Activated effector memory CD4-positive, alpha-beta T cell treated with anti-CD3 and anti-CD28 coated beads, Interleukin-2, amount 50 U/mL, for 16 hours (primary cell): ENCODE results near the gene VGLL2.

ENCODE experiments used
- DNase-seq: peaks from one replicate; pipeline ENCODE4 v3.0.0-alpha.2; 2020

VGLL2 gene

GRCh38 chr6:117270055-117270842 is 4.9 kb downstream of the VGLL2 start:
- no peak for DNase-seq

DNA sequence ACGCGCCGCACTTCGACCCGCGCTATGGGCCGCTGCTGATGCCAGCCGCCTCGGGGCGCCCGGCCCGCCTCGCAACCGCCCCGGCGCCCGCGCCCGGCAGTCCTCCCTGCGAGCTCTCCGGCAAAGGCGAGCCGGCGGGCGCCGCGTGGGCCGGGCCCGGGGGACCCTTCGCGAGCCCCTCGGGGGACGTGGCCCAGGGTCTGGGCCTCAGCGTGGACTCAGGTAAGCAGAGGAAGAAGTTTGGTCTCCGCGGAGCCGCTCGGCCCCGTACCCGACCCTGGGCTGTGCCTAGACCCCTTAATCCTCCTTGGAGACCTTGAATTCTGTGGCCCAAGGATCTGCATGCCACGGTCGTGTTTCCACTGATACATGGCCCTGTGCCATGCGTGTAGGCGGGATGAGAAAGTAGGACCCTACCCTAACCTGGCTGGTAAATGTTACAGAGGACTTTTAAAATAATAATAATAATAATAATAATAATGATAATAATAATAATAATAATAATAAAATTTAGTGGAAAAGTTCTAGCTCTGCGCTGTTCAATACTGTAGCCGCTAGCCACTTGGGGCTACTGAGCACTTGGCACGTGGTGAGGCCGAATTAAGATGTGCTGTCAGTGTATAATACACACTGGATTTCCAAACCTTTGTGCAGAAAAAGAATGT is 5.6 kb downstream of the VGLL2 start:
- no peak for DNase-seq

GRCh38 chr6:117272032-117272866 is 6.9 kb downstream of the VGLL2 start:
- DNase-seq: no peak

- DNase-seq: no peak
These were observed 7.5 kb downstream of the VGLL2 start for GRCh38 chr6:117272891-117273290.

DNA sequence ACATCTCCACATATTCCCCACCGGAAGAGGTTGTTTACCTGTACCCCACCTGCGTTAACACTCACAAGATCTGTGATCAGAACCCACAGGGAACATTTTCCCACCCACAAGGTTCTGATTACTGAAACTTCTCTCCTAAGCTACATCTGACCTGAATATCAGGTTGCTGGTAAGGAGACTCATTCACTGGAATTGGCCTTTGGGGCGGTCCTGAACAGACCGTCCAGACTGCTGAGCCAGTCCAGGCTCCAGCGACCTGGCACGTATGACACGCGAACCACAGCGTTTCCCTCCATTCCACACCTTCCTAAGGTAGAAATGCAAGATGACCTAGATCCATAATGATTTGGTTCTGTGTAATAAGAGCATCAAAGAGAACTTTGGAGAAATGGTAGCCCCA is 9.8 kb downstream of the VGLL2 start:
- no peak for DNase-seq

DNA sequence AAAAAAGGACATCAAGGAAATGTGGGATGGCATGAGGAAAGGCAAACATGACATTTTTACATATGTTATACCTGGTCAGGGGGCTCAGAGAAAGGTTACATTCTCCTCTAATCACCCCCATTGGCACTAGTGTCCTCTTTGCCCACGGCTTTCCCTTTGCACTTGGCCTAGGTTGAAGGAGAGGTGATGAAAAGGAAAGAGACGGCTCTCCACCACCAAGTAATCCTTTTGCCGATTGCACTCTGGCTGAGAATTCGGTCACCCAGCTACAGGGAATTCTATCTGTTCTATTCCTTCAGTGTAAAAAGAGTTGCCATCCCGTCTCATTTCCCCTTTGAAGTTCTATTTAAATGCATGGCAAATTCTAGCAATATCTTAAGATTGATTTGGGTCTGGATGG is 10.4 kb downstream of the VGLL2 start:
- no peak for DNase-seq

- no peak for DNase-seq
These were observed 11.5 kb downstream of the VGLL2 start for GRCh38 chr6:117276778-117277316.

GRCh38 chr6:117280922-117281321 is 15.6 kb downstream of the VGLL2 start:
- DNase-seq: no peak

DNA sequence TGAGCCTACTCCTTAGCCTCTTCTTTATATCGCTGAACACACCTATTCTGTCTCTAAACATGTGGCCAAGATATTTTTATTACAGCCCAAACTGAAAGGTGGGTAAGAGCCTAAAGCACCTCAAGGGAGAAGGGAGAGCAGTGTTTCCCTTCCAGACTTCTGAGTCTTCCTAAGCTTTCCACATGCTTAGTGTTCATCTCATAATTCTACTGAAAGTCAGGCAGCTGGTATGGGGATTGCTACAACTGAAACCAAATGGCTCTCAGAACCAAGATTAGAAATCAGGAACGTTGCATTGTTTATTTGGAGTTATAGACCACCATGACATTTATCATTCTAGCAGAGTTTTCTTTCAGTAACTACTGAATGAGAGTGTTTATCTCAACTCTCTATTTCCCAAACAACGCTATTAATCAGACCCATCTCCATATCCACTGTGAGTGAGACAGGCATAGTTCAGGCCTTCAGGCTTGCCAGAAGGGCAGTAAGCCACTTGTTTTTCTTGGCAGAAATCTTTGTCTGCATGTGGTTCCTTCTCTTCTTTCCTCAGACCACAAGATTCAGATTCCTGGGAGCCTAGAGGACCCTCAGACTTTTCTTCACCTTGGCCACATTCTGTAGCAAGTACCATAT is 22.8 kb downstream of the VGLL2 start:
- DNase-seq: no peak

- DNase-seq: no peak
These were observed 25.0 kb downstream of the VGLL2 start for GRCh38 chr6:117290173-117290846.

DNA sequence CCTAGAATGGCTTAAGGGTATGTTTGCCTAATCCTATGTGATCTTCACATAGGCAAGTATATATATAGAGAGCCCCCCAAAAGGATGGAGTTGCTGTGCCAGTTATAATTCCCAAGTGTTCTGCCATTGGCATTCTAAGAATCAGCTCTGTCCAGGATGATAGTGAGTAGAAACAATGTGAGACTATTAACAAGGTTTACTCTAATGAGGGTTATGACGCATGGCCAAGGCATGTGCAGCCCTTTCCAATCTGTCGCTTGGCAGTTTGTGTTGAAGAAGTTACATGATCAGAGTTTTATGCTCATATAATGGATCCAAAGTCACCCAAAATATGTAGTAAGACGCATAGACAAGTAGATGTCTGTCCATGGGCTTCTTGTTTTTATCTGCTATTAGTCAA is 33.6 kb downstream of the VGLL2 start:
- DNase-seq: no peak

- no peak for DNase-seq
These were observed 38.0 kb downstream of the VGLL2 start for GRCh38 chr6:117303323-117303722.

GRCh38 chr6:117304446-117304845 is 39.1 kb downstream of the VGLL2 start:
- DNase-seq: no peak

DNA sequence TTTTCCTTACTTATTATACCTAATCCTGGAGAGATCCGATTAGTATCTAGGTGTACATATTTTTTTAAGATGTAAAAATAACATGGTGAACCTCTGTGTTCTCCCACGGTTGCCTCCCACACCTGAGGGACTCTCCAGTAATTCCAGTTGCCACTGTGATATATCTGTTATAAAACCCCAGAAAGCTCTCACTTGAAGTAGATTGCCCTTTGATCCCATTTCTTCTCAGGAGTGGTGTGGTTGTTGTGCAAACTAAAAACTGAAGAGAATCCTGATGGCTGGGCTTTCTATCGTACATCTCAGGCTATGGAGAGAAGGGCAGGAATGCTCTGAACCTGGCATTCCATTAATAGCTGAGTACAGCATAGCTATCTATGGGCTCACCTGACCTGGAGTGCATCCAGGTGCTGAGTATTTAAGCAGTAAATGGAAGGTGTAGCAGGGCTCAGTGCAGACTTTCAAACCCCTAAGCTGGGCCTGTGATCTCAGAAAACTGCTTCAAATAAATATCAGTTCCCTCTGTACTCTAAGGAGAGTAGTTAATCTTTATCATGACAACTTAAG is 41.0 kb downstream of the VGLL2 start:
- DNase-seq: no peak

DNA sequence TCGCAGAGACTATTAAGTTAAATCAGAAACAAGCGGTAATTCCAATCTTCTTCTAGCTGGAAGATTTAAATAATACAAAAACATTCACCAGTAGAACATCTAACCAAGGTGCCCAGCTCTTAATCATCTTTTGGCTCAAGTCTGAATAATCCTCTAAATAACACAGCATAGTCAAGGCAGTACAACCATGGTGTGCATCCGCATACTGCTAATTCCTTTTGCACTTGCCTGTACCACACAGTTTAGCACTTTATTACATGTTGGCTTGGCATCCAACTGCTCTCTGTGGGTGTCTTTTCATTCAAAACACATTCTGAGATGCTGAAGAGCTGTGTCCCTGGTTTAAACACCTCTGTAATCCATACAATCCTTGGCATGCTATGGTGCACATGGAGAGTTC is 42.3 kb downstream of the VGLL2 start:
- no peak for DNase-seq

DNA sequence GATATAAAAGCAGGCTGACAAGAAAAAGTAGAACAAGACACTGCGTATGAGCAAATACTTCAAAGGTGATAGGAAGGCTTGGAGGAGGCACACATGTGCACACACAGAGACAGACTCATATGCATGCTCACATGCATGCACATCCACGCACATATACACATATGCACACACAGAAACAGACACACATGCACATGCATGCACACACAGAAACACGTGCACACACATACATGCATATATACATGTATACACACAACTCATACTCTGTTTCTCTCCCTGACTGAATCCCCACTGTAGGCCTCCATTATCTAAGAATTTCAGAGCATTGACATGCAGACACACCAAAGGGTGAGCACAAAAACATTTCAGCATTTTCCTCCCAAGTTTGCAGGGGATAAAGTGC is 43.7 kb downstream of the VGLL2 start:
- DNase-seq: no peak

GRCh38 chr6:117309611-117310010 is 44.3 kb downstream of the VGLL2 start:
- no peak for DNase-seq

DNA sequence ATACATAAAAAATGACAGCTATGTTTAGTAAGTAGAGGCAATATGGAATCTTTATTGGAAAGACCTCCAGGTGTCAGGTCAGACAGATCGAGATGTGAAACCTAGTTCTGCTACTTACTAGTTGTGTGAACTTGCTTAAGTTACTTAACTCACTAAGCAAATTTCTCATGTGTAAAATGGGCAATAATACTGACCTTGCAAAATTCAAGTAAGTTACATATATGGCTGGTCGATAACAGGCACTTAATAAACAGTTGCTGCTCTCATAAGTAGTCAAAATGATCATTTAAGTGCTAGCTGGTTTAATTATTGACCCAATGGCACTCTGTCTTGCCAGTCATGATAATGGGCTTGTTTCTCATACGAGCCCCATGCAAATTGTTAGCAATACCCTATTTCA is 46.0 kb downstream of the VGLL2 start:
- no peak for DNase-seq

DNA sequence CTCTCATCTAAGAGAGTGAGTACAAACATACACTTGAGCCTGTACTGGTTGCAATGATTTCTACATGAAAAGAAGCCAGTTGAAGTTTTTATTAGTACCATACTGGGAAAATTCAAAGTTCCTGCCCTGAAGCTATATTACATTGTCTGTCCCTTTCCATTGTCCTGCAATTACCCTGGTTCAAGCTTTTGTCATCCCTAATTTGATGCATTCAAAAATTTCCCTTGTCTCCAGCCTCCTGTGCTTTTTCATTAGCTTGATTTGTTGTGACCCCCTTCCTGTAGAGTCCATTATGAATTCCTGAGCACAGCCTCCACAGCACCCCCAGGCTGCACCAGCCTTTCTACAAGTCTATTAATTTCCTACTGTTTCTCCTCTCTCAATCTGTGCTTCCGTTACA is 46.4 kb downstream of the VGLL2 start:
- no peak for DNase-seq

- DNase-seq: no peak
These were observed 51.9 kb downstream of the VGLL2 start for GRCh38 chr6:117317261-117317660.
